Cerebellar cortex (tissue), 1 donor: ENCODE results near the gene EEFSEC.

Source experiments
- DNase-seq: peaks from one replicate; pipeline ENCODE4 v3.0.0-alpha.2; 2015; ENCODE audit warnings: low spot score

EEFSEC gene

DNA sequence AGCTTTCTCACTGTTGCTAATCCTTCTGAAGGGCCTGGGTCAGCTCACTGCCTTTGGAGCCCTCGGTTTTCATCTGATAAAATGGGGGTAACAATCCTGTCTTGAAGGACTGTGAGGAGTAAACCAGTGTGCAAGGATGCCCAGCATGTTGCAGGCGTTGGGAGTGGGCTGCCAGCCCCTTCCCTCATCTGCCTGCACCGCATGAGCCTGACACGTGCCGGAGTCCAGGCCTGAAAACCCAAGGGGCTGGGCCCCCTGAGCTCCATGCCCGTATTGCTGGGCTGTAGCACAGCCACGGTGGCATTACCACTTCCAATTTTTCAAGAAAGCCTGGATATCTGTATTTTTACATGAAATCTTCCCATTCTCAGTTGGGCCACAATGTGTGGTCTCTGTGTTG is 215.3 kb downstream of the EEFSEC start:
- DNase-seq, result no peak

GRCh38 chr3:128369121-128369703 is 215.9 kb downstream of the EEFSEC start:
- no peak for DNase-seq

DNA sequence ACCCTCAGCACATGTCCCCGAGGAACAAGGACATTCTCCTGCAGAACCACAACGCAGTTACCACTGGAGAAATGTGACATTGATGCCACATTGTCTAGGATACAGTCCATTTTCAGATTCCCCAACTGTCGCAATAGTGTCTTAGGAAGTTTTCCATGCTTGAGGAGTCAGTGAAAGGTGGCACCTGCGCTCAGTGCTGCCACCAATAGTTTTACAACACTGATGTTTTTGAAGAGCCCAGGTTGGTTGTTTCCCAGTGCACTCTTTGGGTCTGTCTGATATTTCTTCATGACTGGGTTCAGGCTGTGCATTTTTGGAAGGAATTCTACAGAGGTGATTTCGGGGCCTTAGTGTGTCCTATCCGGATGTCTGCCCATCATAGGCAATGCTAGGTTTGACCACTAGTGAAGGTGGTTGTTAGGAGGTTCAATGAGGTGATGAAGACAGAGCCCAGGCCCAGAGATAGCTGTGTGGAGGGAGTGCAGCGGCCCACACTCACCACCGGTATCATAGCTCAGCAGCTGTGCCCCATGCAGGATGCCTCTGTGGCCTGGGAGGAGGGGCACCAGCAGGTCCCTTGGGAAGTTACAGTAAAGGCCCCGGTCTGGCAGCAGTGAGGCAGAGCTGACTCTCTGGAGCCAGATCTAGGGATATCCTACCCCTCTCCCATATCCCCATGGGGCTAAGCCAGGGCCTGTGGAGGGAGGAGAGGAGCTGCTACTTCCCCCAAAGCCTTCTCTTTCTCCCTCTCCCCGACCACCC is 216.8 kb downstream of the EEFSEC start:
- no peak for DNase-seq

DNA sequence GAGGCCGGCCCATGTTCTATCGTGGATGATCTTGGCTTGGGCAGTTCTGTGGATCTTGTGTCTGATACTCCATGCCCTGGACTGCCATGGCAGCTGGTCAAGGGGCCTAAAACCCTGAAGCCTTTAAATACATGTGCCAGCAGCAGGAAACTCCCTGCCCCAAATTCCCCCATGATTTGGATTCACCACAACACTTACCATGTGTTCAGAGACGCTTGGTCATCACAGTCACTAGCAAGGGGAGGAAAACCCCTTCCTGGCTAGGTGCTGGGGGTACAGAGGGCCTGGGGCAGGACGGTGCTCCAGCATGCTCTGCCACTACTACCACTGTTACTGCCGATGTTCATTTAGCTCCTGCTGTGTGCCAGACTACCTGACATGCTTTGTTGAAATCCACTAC is 219.0 kb downstream of the EEFSEC start:
- DNase-seq, result no peak

DNA sequence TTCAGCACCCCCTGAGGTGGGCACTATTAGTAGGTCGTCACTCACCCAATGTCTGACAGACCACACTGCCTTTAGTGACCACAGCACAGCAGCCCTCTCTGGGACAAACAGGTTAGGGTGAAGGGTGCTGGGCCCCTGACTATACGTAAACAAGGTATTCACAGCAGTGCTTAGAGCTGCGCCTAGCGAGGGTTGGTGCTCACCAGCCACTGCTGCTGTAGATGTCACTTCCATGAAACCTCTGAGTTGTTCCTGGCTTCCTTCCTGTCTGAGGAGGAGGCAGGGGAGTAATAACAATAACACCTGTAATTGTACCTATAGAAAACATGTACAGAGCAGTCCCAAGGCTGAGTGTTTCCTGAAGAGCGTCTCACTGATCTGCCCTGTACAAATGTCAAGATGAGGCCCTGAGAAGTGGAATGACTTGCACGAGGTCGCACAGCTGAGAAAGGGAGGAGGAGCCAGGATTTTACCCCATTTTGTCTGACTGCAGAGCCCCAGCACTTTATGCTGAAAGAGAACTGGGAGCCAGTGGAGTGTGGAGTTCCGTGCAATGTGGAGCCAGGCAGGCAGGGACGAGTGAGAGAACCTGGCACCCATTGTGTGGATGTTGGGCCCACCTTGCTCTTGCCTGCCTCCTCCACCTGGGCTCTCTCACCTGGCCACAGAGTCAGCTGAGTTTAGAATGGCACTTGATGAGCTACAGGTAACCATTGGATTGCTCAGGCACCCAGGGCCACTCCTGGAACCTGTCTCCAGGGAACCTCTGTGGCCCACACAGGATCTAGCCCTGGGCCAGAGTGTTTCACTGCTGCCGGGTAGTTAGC is 219.6 kb downstream of the EEFSEC start:
- no peak for DNase-seq

GRCh38 chr3:128374746-128375445 is 221.6 kb downstream of the EEFSEC start:
- DNase-seq, result peak; percentile 92

GRCh38 chr3:128376516-128376915 is 223.2 kb downstream of the EEFSEC start:
- DNase-seq, result no peak

DNA sequence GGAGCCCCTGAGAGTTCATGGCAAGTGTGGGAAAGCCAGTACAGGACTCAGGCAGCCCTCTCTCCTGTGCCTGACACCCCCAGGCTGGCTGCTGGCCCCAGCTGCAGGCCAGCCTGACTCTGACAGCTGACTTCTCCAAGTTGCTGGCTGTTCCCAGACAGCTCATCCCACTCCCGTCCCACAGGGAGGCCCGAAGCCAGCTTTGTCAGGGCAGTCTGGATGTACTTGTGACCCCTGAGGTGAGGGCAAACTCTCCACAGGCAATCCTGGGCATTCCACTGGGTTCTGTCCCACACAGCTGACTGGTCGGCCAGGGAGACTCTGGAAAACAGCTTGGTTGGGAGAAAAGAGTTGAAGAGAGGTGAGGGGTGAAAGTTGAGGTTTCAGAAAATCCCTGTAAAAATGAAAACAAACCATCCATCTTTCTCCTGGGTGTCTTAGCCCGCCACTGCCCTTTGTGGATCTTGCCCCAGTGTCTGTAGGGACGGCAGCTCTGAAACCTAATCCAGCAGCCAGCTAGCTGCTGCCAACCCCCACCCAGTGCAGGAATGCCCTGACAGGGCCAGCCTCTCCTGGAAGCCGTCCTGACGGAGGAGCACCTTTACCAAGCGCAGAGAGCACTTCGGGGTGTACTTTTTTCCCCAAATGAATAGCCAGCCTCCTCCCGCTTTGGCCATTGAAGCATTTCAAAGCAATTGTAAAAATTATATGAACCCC is 225.5 kb downstream of the EEFSEC start:
- no peak for DNase-seq

GRCh38 chr3:128379367-128380160 is 226.3 kb downstream of the EEFSEC start:
- peak; percentile 38 for DNase-seq

GRCh38 chr3:128380295-128380694 is 227.0 kb downstream of the EEFSEC start:
- DNase-seq, result no peak

DNA sequence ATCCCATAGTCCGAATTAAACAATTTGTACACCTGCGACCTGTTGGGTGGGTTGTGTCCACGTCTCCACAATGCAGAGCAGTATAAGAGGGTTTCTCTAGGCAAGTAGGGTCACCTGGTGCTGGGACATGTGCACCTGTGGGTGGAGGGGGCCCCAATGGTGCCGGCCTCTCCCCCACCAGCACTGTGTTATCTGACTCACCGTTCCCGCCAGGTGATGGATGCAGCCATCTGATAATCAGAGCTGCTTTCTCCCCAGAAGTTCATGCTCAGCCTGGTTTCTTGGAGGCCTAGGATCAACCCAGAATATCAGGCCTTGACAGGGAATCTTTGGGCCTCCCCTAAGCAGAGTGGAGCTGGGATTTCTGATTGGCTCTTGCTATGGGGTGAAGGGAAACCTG is 227.4 kb downstream of the EEFSEC start:
- DNase-seq, result no peak

DNA sequence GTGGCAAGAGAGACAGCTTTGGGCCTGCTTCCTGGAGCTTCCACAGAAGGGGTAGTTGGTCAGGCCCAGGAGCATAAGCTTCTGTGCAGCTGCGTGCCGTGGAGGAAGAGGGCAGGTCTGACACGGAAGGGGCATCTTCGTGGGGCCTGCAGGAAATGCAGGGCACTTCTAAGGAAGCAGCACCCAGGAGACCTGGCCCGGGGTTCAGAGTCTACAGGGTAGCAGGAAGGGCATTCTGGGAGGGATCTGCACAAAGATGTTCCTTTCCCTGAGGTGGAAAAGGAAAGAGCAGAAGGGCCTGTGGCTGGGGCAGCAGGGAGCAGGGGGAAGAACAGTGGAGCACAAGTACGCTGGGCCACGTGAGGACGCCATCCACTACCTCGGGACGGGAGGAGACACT is 228.3 kb downstream of the EEFSEC start:
- no peak for DNase-seq

GRCh38 chr3:128382221-128382807 is 229.0 kb downstream of the EEFSEC start:
- peak; percentile 83 for DNase-seq

GRCh38 chr3:128383316-128384235 is 230.3 kb downstream of the EEFSEC start:
- peak; percentile 50 for DNase-seq

DNA sequence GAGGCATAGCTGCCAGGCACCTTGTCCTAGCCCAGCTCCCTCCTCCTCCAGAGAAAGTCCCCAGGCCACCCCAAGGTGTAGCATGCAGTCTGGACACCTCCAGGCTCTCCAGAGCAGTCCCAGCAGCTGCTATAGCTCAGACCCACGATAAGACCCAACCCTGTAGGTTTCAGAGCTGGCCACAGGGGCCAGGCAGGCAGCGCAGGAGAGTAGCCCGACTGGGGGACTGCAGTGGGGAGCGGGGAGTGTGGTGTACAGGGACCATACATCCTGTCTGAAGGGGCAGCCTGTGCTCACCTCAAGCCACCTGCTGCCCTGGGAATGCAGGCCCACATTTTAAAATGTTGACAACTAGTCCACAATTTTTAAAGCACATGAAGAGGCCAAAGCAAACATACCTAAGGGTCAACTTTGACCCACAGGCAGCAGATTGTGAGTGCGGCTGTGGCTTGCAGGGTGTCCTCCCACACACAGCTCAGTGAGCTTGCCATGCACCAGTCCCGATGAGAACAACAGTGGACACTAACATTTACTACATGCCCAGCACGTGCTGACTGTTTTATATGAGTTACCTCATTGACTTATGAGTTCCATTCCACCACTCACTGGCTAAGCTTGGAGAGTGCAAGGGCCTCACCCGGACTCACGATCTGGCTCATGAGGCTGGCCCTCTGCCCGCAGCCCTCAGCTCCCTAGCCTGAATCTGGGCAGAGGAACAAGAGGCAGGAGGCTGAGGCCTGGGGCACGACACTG is 232.0 kb downstream of the EEFSEC start:
- DNase-seq, result peak; percentile 87

DNA sequence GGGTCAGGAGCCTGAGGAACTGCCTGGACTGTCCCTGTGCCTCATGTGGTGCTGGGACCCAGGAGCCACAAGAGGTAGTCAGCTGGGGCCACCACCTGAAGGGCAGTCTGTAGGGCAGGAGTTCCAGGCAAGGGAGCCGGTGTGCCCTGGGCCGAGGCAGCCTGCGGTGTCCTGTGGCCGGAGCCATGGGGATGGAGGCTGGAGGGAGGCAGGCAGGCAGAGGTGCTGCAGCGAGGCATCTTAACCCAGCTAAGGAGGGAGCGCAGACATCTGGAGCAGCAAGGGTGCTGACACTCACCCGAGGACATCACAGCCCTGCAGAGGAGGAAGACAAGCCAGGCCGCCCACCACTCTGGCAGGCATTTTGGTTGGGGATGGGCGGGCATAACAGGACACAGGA is 235.7 kb downstream of the EEFSEC start:
- DNase-seq, result no peak

DNA sequence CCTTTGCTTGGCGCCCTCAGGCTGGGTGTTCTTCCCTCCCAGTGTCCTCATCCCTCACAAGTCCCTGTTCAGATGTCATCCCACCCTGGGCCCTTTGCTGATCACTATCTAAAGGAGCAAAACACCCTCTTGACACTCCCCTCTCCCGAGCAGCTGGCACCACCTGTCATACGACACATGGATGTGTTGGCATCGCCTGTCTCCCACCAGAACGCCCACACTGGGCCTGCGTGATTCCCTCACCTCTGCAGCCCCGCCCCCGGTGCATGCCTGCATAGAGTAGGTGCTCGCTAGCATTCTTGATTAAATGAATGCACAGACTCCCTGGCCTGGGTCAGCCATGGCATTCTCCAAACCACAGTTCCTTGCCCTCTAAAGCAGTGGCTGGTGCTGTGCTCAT is 237.6 kb downstream of the EEFSEC start:
- no peak for DNase-seq

DNA sequence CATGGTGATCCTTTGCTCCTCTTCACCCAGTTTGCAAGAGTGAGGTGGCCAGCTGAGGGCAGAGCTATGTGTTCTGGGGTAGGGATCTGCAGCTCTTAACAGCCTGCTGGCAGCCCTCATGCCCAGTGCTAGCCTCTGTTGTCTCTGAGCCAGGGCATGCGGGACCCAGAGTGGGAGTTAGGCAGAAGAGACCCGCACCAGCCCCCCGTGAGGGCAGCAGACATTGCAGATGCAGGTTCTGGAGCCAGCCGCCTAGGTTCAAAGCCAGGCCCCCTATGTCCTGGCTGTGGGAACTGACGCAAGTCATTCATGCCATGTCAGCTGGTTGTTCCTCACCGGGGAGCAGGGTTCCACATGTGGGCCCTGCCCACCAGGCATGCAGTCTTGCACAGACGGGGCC is 238.7 kb downstream of the EEFSEC start:
- no peak for DNase-seq
